Measurements from ENCODE around the gene CEACAM18.

The CEACAM18 gene

DNA sequence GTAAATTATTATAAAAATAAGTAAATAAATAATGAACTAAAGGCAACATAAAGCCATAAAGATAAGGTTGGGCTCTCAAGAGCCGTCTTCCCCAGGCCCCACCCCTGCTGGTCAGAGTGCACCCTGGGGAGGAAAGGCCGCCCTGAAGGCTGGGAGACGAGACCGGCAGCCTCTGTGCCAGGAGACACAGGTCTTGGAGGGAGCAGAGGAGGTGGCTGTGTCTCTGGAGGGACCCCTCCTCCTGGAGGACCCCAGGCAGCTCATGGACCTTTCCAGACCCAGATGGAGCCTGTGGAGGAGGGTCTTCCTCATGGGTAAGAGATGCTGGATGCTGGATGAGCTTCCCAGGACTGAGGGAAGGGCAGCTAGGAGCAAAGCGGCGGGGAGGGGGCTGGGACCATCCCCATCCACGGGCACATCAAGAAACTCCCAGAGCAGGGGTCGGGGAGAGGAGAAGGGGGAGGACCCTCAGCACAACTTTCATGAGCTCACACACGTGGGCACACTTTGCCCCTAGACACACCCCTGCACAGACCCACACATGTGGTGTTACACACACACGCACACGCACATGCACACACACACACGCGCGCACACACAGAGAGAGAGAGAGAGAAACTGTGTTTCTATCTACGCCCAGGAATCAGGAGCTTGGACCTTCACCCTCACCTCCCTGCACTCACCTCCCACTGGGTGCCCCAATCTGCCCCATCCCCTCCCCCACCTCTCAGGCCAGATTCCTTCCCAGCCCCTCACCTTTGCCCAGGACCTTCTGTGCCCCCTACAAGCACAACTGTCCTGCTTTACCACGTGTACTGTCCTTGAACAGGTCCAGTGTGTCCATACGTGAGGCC, at the start of gene CEACAM18:
Gene CEACAM18, plus strand, starts transcription at position 159 of the 854 bp plus-strand sequence.
- H3K36me3 ChIP-seq (ENCODE audit: control insufficient read depth in 2 of 2, insufficient read depth in 1 of 2, low read length in 2 of 2), result no peaks in the 10 kb centered on the region
- H3K9me3 ChIP-seq (ENCODE audit: control insufficient read depth, insufficient read depth, low read depth, low read length), result no peaks in the 10 kb centered on the region
- H3K4me1 ChIP-seq (ENCODE audit: control insufficient read depth, insufficient read depth, low read length), result no peaks in the 10 kb centered on the region
- ChIA-PET POLR2A (no interaction called here), CTCF (interaction anchor here (0.6 kb wide), 1 partner anchor 26 kb away, joined by 3 read pairs; no protein-coding TSS in a partner anchor)
- H3K4me3 ChIP-seq (ENCODE audit: low read depth, low read length), result no peak within 1 kb of the TSS
- no peak within 1 kb of the TSS for H3K27ac ChIP-seq (ENCODE audit: extremely low read depth, low read depth, low read length)
- TF ChIP-seq, protein P1, sequence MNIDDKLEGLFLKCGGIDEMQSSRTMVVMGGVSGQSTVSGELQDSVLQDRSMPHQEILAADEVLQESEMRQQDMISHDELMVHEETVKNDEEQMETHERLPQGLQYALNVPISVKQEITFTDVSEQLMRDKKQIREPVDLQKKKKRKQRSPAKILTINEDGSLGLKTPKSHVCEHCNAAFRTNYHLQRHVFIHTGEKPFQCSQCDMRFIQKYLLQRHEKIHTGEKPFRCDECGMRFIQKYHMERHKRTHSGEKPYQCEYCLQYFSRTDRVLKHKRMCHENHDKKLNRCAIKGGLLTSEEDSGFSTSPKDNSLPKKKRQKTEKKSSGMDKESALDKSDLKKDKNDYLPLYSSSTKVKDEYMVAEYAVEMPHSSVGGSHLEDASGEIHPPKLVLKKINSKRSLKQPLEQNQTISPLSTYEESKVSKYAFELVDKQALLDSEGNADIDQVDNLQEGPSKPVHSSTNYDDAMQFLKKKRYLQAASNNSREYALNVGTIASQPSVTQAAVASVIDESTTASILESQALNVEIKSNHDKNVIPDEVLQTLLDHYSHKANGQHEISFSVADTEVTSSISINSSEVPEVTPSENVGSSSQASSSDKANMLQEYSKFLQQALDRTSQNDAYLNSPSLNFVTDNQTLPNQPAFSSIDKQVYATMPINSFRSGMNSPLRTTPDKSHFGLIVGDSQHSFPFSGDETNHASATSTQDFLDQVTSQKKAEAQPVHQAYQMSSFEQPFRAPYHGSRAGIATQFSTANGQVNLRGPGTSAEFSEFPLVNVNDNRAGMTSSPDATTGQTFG (tag by site-specific recombination; IDR thresholded peaks at IDR 0.05; ENCODE audit: borderline replicate concordance), result no peak
- TF ChIP-seq YY1 (tag by site-specific recombination; IDR thresholded peaks at IDR 0.05), result no peak
- no peak for TF ChIP-seq ZSCAN30 (tag by site-specific recombination; IDR thresholded peaks at IDR 0.05)
- TF ChIP-seq, protein P2, sequence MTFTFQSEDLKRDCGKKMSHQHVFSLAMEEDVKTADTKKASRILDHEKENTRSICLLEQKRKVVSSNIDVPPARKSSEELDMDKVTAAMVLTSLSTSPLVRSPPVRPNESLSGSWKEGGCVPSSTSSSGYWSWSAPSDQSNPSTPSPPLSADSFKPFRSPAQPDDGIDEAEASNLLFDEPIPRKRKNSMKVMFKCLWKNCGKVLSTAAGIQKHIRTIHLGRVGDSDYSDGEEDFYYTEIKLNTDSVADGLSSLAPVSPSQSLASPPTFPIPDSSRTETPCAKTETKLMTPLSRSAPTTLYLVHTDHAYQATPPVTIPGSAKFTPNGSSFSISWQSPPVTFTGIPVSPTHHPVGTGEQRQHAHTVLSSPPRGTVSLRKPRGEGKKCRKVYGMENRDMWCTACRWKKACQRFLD (tag by site-specific recombination; IDR thresholded peaks at IDR 0.05), result no peak
- TF ChIP-seq ZSCAN16 (tag by site-specific recombination; IDR thresholded peaks at IDR 0.05), result no peak
- no peak for TF ChIP-seq ZNF184 (tag by site-specific recombination; IDR thresholded peaks at IDR 0.05)
- no peak for TF ChIP-seq ZNF335 (tag by site-specific recombination; conservative IDR thresholded peaks at IDR 0.05)
- TF ChIP-seq, protein P3, sequence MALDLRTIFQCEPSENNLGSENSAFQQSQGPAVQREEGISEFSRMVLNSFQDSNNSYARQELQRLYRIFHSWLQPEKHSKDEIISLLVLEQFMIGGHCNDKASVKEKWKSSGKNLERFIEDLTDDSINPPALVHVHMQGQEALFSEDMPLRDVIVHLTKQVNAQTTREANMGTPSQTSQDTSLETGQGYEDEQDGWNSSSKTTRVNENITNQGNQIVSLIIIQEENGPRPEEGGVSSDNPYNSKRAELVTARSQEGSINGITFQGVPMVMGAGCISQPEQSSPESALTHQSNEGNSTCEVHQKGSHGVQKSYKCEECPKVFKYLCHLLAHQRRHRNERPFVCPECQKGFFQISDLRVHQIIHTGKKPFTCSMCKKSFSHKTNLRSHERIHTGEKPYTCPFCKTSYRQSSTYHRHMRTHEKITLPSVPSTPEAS (tag by site-specific recombination; IDR thresholded peaks at IDR 0.05), result no peak

DNA sequence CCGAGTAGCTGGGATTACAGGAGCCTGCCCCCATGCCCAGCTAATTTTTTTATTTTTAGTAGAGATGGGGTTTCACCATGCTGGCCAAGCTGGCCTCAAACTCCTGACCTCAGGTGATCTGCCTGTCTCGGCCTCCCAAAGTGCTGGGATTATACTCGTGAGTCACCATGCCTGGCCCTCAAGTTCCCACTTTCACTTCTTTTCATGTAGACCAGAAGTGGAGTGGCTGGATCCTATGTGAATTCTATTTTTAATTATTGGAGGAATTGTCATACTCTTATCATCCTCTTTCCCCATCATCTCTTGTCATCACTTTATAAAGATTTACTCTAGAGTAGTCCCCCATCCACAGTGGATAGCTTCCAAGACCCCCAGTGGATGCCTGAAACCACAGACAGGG, 48.1 kb upstream of the CEACAM18 start:
- no peaks in the 10 kb centered on the region for H3K4me1 ChIP-seq (ENCODE audit: control insufficient read depth, insufficient read depth, low read length)
- CTCF ChIA-PET, result no interaction called here
- TF ChIP-seq ZNF292 (tag by site-specific recombination; IDR thresholded peaks at IDR 0.05; ENCODE audit: borderline replicate concordance, low read depth), result no peak
- TF ChIP-seq ZNF621 (tag by site-specific recombination; IDR thresholded peaks at IDR 0.05), result no peak
- no peak for TF ChIP-seq ZFP41 (tag by site-specific recombination; IDR thresholded peaks at IDR 0.05; ENCODE audit: borderline replicate concordance)
- TF ChIP-seq, protein P4, sequence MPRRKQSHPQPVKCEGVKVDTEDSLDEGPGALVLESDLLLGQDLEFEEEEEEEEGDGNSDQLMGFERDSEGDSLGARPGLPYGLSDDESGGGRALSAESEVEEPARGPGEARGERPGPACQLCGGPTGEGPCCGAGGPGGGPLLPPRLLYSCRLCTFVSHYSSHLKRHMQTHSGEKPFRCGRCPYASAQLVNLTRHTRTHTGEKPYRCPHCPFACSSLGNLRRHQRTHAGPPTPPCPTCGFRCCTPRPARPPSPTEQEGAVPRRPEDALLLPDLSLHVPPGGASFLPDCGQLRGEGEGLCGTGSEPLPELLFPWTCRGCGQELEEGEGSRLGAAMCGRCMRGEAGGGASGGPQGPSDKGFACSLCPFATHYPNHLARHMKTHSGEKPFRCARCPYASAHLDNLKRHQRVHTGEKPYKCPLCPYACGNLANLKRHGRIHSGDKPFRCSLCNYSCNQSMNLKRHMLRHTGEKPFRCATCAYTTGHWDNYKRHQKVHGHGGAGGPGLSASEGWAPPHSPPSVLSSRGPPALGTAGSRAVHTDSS (tag by site-specific recombination; IDR thresholded peaks at IDR 0.05), result no peak
- no peak for TF ChIP-seq ZEB2 (tag by site-specific recombination; IDR thresholded peaks at IDR 0.05)
- no peak for TF ChIP-seq HOXA7 (CRISPR knock-in tag; IDR thresholded peaks at IDR 0.05; ENCODE audit: borderline replicate concordance)
- TF ChIP-seq ZNF560 (tag by site-specific recombination; IDR thresholded peaks at IDR 0.05; ENCODE audit: borderline replicate concordance), result no peak
- TF ChIP-seq ZNF76 (tag by site-specific recombination; IDR thresholded peaks at IDR 0.05; ENCODE audit: borderline replicate concordance, low read depth), result no peak
- TF ChIP-seq ZFP69B (tag by site-specific recombination; IDR thresholded peaks at IDR 0.05), result no peak
- TF ChIP-seq, protein P5, sequence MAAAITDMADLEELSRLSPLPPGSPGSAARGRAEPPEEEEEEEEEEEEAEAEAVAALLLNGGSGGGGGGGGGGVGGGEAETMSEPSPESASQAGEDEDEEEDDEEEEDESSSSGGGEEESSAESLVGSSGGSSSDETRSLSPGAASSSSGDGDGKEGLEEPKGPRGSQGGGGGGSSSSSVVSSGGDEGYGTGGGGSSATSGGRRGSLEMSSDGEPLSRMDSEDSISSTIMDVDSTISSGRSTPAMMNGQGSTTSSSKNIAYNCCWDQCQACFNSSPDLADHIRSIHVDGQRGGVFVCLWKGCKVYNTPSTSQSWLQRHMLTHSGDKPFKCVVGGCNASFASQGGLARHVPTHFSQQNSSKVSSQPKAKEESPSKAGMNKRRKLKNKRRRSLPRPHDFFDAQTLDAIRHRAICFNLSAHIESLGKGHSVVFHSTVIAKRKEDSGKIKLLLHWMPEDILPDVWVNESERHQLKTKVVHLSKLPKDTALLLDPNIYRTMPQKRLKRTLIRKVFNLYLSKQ (tag by site-specific recombination; IDR thresholded peaks at IDR 0.05; ENCODE audit: borderline replicate concordance), result no peak
- no peak for TF ChIP-seq ZNF624 (tag by site-specific recombination; IDR thresholded peaks at IDR 0.05)
- POLR2A ChIA-PET, result no interaction called here
- no peak overlapping the region for H3K27ac ChIP-seq (ENCODE audit: extremely low read depth, low read depth, low read length)
- no peaks in the 10 kb centered on the region for H3K9me3 ChIP-seq (ENCODE audit: control insufficient read depth, insufficient read depth, low read depth, low read length)
- H3K4me3 ChIP-seq (ENCODE audit: low read depth, low read length), result no peak overlapping the region
- H3K36me3 ChIP-seq (ENCODE audit: control insufficient read depth in 2 of 2, insufficient read depth in 1 of 2, low read length in 2 of 2), result no peaks in the 10 kb centered on the region
